Measurements from ENCODE around the gene PSENEN.

DNA sequence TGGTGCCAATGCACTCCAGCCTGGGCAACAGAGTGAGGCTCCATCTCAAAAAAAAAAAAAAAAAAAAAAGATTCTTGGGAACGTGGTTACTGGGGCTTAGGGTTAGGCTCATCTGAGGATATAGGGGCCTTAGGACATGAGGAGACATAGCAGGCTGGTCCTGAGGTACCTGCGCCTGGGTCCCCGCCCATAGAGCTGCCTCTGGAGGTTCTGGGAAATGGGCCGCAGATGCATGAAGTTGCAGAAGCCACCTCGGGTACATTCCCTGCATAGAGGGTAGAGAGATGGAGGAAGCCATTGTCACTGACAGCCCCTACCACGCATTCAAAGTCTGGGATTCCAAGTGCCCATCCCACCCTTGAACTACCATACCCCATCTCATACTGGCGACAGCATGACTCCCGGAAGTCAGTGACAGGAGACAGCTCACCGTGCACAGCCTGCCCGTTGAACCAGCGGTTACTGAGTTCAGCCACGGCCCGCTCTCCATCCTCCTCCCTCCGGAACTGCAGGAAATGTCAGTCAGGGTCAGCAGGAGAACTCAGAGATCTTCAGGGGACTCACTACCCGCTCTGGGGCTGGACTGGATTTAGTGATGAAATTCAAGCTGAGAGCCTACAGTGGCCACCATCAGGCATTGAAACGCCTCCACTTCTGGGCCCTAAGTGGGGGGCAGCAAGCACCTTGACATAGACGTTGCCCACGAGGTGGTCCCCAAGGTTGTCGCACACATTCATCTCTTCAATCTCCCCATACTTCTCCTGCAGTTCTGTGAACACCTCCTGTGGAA is 1.6 kb upstream of the PSENEN start:
- no peak for TF ChIP-seq EZH2 (IDR thresholded peaks at IDR 0.05; ENCODE audit: low read depth)
- TF ChIP-seq, protein P1, sequence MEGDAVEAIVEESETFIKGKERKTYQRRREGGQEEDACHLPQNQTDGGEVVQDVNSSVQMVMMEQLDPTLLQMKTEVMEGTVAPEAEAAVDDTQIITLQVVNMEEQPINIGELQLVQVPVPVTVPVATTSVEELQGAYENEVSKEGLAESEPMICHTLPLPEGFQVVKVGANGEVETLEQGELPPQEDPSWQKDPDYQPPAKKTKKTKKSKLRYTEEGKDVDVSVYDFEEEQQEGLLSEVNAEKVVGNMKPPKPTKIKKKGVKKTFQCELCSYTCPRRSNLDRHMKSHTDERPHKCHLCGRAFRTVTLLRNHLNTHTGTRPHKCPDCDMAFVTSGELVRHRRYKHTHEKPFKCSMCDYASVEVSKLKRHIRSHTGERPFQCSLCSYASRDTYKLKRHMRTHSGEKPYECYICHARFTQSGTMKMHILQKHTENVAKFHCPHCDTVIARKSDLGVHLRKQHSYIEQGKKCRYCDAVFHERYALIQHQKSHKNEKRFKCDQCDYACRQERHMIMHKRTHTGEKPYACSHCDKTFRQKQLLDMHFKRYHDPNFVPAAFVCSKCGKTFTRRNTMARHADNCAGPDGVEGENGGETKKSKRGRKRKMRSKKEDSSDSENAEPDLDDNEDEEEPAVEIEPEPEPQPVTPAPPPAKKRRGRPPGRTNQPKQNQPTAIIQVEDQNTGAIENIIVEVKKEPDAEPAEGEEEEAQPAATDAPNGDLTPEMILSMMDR (conservative IDR thresholded peaks at IDR 0.05): no peak

Data from PC-9 (cell line).